HepG2 (cell line): ENCODE results near the gene CPT1C. TPM values are rescaled to one million over a fixed set of nuclear protein-coding genes. Genes with fewer than 3 reads are reported as not detected.

Source experiments
- ARNT2 ChIP-seq: sonication (generic); formaldehyde crosslinking; IDR thresholded peaks from 2 replicates; pipeline ENCODE4 v1.8.0; 2022; ENCODE audit warnings: mild to moderate bottlenecking, low read depth, missing genetic modification reagents, moderate library complexity
- ATF1 ChIP-seq: IDR thresholded peaks from 2 replicates; pipeline ENCODE4 v1.6.1; 2016; ENCODE audit warnings: mild to moderate bottlenecking, control low read depth
- CEBPG ChIP-seq: IDR thresholded peaks from 2 replicates; pipeline ENCODE4 v1.6.1; 2016
- FIP1L1 ChIP-seq: fragments of 200-400 bp; formaldehyde crosslinking; IDR thresholded peaks from 2 replicates; pipeline ENCODE4 v1.6.1; 2018; ENCODE audit warnings: low read depth, mild to moderate bottlenecking, low read length, moderate library complexity, borderline replicate concordance; ENCODE audit not compliant: insufficient read depth
- FOXJ3 ChIP-seq: sonication (generic); formaldehyde crosslinking; IDR thresholded peaks from 2 replicates; pipeline ENCODE4 v1.4.0; 2020; ENCODE audit warnings: missing genetic modification reagents, mild to moderate bottlenecking, borderline replicate concordance
- HMGXB3 ChIP-seq: sonication (generic); formaldehyde crosslinking; IDR thresholded peaks from 2 replicates; pipeline ENCODE4 v1.4.0; 2020; ENCODE audit warnings: missing genetic modification reagents, borderline replicate concordance
- NCOA5 ChIP-seq: sonication (generic); formaldehyde crosslinking; IDR thresholded peaks from 2 replicates; pipeline ENCODE4 v1.4.0; 2020; ENCODE audit warnings: missing genetic modification reagents
- RARA ChIP-seq: IDR thresholded peaks from 2 replicates; pipeline ENCODE4 v1.6.1; 2016; ENCODE audit warnings: missing genetic modification reagents, missing compliant biosample characterization
- RCOR2 ChIP-seq: IDR thresholded peaks from 2 replicates; pipeline ENCODE4 v1.6.1; 2016; ENCODE audit warnings: missing biosample characterization, missing genetic modification reagents
- RFX1 ChIP-seq: fragments of 450-650 bp; IDR thresholded peaks from 2 replicates; pipeline ENCODE4 v1.6.1; 2017
- ZBTB33 ChIP-seq: sonication (generic); formaldehyde crosslinking; IDR thresholded peaks from 2 replicates; pipeline ENCODE4 v1.4.0; 2020; ENCODE audit warnings: missing genetic modification reagents
- ZNF710 ChIP-seq: sonication (generic); formaldehyde crosslinking; IDR thresholded peaks from 2 replicates; pipeline ENCODE4 v1.5.0; 2020; ENCODE audit warnings: mild to moderate bottlenecking, missing genetic modification reagents, borderline replicate concordance
- polyA plus RNA-seq, 8 experiments: library from polyadenylated mRNA; depleted of rRNA in 3 of 8; stranded (reverse) in 7 of 8; unstranded in 1 of 8; fragments of >200 nt; fragmentation: Illumina TruSeq in 4 of 8; extraction: Trizol in 4 of 8; gene quantifications; 2 replicates each; pipeline versions ENCODE4 v1.2.1 to v1.2.3, GENCODE V29; 2011 to 2016; ENCODE audit warnings: low read depth in 4 of 8, missing spikeins in 1 of 8, mixed read lengths in 1 of 8; ENCODE audit not compliant: insufficient read depth in 1 of 8
- total RNA-seq, 5 experiments: library from RNA; depleted of rRNA; stranded (reverse); fragments of >200 nt; fragmentation: Illumina TruSeq; extraction: Trizol; gene quantifications; 2 replicates each; pipeline ENCODE4 v1.2.3, GENCODE V29; 2016; ENCODE audit warnings: low read depth in 1 of 5
- TF ChIP-seq, protein P1 (sequence below): sonication (generic); formaldehyde crosslinking; IDR thresholded peaks from 2 replicates; pipeline ENCODE4 v1.5.0; 2020; ENCODE audit warnings: mild to moderate bottlenecking, missing genetic modification reagents
- TF ChIP-seq, protein P2 (sequence below): sonication (generic); formaldehyde crosslinking; IDR thresholded peaks from 2 replicates; pipeline ENCODE4 v1.5.1; 2020; ENCODE audit warnings: missing genetic modification reagents, mild to moderate bottlenecking, borderline replicate concordance
- TF ChIP-seq, protein P3 (sequence below): sonication (generic); formaldehyde crosslinking; IDR thresholded peaks from 2 replicates; pipeline ENCODE4 v1.5.0; 2020; ENCODE audit warnings: missing genetic modification reagents, mild to moderate bottlenecking, borderline replicate concordance

The CPT1C gene
- total and polyA plus RNA-seq, 2 of the 13 experiments (the other 11 are each of a cell fraction or from before 2014, with no cell fraction given): 0.18 TPM; not detected in 1

DNA sequence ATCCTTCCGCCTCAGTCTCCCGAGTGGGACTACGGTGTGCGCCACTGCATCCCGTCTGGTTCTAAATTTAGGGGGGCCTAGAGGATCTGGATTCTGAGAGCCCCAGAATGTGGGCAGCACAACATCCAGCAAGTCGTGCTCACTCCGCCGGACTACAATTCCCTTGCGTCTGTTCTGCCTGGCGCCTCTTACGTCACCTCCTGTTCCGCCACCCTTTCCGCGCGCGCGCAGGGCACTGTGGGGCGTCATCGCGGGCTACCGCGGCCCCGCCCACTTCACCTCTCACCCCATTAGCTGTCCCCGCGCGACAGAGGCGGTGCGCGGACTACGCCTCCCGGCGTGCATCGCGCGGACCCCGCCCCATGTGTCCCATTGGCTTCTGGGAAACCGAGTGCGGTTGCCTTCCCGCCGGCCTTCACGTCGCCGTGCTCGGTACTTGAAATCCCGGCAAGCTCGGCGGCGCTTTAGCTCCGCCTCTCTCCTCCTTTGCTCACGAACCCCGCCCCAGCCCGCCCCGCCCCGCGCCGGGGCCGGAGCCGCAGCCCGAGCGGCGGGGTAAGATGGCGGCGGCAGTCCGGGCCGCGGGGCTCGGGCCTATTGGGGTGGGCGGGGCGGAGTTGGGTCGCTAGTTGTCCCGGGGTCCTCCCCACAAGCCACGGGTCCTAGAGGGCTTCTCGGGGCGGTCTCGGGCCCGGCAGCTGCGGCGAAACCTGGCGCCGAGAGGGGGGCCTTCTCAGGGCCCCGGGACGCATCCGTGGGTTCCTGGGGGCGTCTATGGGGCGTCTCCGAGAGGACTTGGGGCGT, 49.0 kb upstream of the CPT1C start, which contains the start of gene SCAF1 (continued):
- TF ChIP-seq, protein P1, sequence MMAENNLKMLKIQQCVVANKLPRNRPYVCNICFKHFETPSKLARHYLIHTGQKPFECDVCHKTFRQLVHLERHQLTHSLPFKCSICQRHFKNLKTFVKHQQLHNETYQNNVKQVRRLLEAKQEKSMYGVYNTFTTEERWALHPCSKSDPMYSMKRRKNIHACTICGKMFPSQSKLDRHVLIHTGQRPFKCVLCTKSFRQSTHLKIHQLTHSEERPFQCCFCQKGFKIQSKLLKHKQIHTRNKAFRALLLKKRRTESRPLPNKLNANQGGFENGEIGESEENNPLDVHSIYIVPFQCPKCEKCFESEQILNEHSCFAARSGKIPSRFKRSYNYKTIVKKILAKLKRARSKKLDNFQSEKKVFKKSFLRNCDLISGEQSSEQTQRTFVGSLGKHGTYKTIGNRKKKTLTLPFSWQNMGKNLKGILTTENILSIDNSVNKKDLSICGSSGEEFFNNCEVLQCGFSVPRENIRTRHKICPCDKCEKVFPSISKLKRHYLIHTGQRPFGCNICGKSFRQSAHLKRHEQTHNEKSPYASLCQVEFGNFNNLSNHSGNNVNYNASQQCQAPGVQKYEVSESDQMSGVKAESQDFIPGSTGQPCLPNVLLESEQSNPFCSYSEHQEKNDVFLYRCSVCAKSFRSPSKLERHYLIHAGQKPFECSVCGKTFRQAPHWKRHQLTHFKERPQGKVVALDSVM: no peak
- no peak for TF ChIP-seq RCOR2
- TF ChIP-seq NCOA5 (CRISPR knock-in tag): no peak
- peak; percentile 57; the same call in 1 of the 2 replicates for TF ChIP-seq ARNT2 (CRISPR knock-in tag)
- TF ChIP-seq, protein P2, sequence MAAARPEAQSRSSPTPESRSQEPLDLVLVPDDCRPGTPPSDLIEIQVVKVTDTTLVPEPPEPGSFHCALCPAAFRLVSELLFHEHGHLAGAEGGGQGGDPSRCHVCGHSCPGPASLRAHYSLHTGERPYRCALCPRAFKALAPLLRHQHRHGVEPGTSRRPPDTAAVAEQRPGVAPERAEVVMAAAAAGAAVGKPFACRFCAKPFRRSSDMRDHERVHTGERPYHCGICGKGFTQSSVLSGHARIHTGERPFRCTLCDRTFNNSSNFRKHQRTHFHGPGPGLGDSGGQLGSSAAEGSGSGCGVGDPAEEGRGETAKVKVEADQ (CRISPR knock-in tag): peak; percentile 68; the same call in 1 of the 2 replicates
- TF ChIP-seq FOXJ3 (CRISPR knock-in tag): no peak
- no peak for TF ChIP-seq HMGXB3
- 0 out of 2 replicates have a peak, but pooled peaks have one; percentile 16 for TF ChIP-seq ZNF710 (CRISPR knock-in tag)
- TF ChIP-seq, protein P3, sequence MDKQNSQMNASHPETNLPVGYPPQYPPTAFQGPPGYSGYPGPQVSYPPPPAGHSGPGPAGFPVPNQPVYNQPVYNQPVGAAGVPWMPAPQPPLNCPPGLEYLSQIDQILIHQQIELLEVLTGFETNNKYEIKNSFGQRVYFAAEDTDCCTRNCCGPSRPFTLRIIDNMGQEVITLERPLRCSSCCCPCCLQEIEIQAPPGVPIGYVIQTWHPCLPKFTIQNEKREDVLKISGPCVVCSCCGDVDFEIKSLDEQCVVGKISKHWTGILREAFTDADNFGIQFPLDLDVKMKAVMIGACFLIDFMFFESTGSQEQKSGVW (CRISPR knock-in tag): no peak
- peak; percentile 68 for TF ChIP-seq CEBPG (CRISPR knock-in tag)
- peak; percentile 27; the same call in 1 of the 2 replicates for TF ChIP-seq RARA
- TF ChIP-seq FIP1L1: no peak
- peak; percentile 14; the same call in 1 of the 2 replicates for TF ChIP-seq ZBTB33
- no peak for TF ChIP-seq RFX1
- TF ChIP-seq ATF1 (CRISPR knock-in tag): peak; percentile 95
